ENCODE results near the gene SLC4A7.

SLC4A7 gene

DNA sequence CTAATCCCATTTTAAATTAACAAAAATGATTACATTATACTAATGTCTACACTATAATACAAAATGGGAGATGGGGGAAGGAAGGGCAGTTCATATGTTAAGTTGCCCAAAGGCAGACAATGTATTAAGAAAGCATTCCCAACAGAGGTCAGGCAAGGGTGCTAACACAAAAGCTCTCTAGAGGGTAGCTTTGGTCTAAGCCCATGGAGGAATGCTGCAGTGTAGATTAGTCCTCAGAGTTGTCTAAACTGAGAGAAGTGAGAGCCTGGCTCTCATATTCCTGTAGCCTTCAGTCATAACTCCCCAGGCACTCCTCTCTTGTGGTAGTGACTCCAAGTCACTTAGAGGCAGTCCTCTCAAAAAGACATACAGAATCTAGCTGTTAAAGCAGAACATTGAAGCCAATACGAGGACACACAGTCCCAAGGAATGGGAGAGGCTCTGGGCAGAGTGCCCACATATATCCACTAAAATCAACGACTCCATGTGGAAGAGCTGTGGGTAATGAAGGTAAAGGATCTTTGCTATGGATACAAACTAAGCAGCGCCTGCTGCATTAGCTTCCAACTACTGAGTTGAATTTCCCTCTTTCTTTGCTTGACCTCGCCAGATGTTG lies 129.5 kb downstream of the SLC4A7 start:
- TF ChIP-seq, protein P1, sequence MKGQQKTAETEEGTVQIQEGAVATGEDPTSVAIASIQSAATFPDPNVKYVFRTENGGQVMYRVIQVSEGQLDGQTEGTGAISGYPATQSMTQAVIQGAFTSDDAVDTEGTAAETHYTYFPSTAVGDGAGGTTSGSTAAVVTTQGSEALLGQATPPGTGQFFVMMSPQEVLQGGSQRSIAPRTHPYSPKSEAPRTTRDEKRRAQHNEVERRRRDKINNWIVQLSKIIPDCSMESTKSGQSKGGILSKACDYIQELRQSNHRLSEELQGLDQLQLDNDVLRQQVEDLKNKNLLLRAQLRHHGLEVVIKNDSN (IDR thresholded peaks at IDR 0.05) = no peak
- TF ChIP-seq CEBPB (IDR thresholded peaks at IDR 0.05) (no peak), ZBTB7A (IDR thresholded peaks at IDR 0.05; ENCODE audit: low read depth) (no peak), EGR1 (IDR thresholded peaks at IDR 0.05) (no peak)

DNA sequence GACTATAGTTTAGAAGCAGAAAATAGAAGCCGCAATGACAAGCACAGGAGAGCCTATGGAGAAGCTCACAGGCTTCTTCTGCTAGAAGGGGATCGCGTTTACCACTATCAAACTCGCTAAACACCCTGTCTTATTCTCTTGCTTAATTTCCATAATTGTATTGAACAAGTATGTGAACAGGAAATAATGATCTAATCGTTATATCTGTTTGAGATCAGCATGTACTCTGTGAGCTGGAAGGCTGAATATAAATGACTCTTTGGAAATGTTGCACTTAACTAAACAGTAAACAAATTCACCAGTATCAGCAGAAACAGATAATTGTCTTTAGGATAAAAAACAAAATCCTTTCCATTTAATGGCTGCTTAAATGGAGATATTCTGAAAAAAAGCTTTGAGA lies 130.0 kb downstream of the SLC4A7 start:
- TF ChIP-seq NFIC (IDR thresholded peaks at IDR 0.05) (no peak), EP300 (IDR thresholded peaks at IDR 0.05; ENCODE audit: borderline replicate concordance) (no peak), TAF1 (IDR thresholded peaks at IDR 0.05; ENCODE audit: low read depth) (no peak), ZBTB7A (IDR thresholded peaks at IDR 0.05; ENCODE audit: low read depth) (no peak), YY1 (IDR thresholded peaks at IDR 0.05; ENCODE audit: low read depth) (no peak), EGR1 (IDR thresholded peaks at IDR 0.05) (no peak)
- TF ChIP-seq, protein P2, sequence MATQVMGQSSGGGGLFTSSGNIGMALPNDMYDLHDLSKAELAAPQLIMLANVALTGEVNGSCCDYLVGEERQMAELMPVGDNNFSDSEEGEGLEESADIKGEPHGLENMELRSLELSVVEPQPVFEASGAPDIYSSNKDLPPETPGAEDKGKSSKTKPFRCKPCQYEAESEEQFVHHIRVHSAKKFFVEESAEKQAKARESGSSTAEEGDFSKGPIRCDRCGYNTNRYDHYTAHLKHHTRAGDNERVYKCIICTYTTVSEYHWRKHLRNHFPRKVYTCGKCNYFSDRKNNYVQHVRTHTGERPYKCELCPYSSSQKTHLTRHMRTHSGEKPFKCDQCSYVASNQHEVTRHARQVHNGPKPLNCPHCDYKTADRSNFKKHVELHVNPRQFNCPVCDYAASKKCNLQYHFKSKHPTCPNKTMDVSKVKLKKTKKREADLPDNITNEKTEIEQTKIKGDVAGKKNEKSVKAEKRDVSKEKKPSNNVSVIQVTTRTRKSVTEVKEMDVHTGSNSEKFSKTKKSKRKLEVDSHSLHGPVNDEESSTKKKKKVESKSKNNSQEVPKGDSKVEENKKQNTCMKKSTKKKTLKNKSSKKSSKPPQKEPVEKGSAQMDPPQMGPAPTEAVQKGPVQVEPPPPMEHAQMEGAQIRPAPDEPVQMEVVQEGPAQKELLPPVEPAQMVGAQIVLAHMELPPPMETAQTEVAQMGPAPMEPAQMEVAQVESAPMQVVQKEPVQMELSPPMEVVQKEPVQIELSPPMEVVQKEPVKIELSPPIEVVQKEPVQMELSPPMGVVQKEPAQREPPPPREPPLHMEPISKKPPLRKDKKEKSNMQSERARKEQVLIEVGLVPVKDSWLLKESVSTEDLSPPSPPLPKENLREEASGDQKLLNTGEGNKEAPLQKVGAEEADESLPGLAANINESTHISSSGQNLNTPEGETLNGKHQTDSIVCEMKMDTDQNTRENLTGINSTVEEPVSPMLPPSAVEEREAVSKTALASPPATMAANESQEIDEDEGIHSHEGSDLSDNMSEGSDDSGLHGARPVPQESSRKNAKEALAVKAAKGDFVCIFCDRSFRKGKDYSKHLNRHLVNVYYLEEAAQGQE (IDR thresholded peaks at IDR 0.05; ENCODE audit: low read depth) = no peak

DNA sequence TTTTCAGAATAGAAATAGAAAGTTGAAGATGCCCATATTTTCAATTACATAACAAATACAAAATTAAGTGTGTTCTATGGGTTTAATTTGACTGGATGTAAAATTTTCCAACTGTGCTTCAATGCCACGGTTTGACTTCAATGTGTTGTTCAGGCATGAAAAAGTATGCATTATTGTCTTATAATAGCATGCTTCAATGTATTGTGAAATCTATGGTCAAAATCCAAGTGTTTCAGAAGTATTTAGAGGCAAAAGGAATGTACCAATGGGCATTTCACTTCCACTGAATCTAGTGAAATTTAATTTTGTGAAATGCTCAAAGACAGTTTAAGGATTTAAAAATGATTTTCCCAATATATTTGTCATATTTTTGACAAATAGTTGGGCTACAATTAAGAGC lies 131.0 kb downstream of the SLC4A7 start:
- TF ChIP-seq TEAD4 (IDR thresholded peaks at IDR 0.05) (no peak), EP300 (IDR thresholded peaks at IDR 0.05; ENCODE audit: borderline replicate concordance) (no peak), ZBTB7A (IDR thresholded peaks at IDR 0.05; ENCODE audit: low read depth) (no peak), TCF12 (IDR thresholded peaks at IDR 0.05; ENCODE audit: low read depth) (no peak)

DNA sequence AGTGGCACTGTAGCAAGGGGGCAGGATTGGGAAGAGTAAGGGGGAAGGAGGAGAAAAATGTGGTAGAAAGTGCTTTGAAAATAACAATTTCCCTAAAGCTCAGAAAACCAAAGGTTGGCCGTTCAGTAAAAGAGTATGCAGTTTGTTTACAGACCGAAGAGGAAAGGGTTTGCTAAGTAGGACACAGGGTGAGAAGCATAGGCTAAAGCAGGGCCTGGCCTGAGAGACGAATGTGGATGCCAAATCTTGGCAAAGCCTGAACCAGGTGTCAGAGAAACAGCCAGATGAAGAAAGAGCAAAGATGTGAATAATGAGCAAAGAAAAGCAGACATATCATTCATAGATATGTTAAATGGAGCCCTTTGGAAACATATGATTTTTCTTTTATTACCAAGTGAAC lies 132.1 kb downstream of the SLC4A7 start:
- TF ChIP-seq, protein P1 (IDR thresholded peaks at IDR 0.05) = no peak

DNA sequence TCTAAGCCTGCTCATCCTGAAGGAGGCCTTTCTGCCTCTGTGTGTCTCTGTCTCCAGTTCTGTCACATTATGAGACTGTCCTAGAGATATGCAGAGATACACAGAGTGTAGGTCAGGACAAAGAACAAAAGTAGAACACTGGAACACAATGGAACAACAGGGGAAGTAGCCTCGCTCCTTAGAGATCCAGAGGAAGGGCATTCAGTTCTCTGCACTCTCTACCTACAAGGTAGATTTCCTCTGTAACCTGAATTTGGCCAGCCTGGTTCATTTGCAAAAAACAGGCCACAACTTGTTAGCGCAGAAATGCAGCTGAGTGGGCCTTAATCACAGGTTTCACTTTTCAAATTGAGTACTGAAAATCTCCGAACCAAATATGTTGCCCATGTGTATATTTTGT lies 134.4 kb downstream of the SLC4A7 start:
- TF ChIP-seq EGR1 (IDR thresholded peaks at IDR 0.05) (no peak), EP300 (IDR thresholded peaks at IDR 0.05; ENCODE audit: borderline replicate concordance) (no peak), ZBTB7A (IDR thresholded peaks at IDR 0.05; ENCODE audit: low read depth) (no peak), CREB1 (IDR thresholded peaks at IDR 0.05; ENCODE audit: low read depth) (no peak), FOXM1 (IDR thresholded peaks at IDR 0.05; ENCODE audit: borderline replicate concordance, low read depth) (no peak), CEBPB (IDR thresholded peaks at IDR 0.05) (no peak), NFIC (IDR thresholded peaks at IDR 0.05) (no peak), YY1 (IDR thresholded peaks at IDR 0.05; ENCODE audit: low read depth) (no peak), RAD21 (IDR thresholded peaks at IDR 0.05; ENCODE audit: low read depth) (no peak)
- TF ChIP-seq, protein P3, sequence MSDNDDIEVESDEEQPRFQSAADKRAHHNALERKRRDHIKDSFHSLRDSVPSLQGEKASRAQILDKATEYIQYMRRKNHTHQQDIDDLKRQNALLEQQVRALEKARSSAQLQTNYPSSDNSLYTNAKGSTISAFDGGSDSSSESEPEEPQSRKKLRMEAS (IDR thresholded peaks at IDR 0.05) = no peak
- TF ChIP-seq, protein P1 (IDR thresholded peaks at IDR 0.05) = no peak
- TF ChIP-seq, protein P2 (IDR thresholded peaks at IDR 0.05; ENCODE audit: low read depth) = no peak

DNA sequence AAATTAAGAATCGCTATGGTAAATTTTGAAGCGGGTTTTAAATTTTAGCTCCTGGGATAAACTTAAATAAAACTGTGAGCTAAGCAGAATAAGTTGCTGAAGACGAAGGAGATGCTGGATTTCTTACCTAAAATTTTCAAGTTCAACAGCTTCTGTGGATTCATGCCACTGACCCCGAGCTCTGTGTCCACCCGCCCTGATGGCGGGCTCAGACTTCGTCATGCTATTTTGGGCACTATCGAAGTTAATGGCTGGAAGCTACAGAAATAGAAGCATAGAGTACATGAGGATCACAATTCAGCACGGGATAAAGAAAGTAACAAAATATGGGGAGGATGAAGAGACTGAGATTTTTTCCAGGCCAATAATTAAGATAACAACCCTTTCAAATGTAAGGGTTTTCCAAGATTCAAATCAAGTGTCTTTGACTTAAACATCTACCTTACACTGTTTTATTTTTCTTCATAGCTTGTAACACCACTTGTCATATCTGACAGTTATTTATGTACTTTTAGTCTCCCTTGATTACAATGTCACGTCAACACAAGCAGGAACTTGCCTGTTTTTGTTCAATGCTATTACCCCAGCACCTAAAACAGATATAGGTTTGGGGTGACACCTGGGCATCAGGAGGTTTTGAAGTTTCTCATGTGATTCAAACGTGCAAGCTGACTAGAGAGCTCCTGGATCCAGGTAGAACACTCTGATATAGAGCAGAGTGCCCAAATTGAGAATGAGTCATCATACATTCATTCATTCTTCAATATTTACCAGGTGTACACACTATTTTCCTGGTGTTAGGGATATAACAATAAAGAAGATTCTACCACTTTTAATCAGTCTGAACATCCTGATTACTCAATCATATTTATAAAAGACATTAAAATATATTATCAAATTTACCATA lies 138.0 kb downstream of the SLC4A7 start:
- TF ChIP-seq, protein P3 (IDR thresholded peaks at IDR 0.05) = no peak
- no peak for TF ChIP-seq EP300 (IDR thresholded peaks at IDR 0.05; ENCODE audit: borderline replicate concordance)
- no peak for TF ChIP-seq CEBPB (IDR thresholded peaks at IDR 0.05)
- TF ChIP-seq FOXM1 (IDR thresholded peaks at IDR 0.05; ENCODE audit: borderline replicate concordance, low read depth) = no peak
- no peak for TF ChIP-seq NFIC (IDR thresholded peaks at IDR 0.05)
- TF ChIP-seq RAD21 (IDR thresholded peaks at IDR 0.05; ENCODE audit: low read depth) = no peak
- no peak for TF ChIP-seq YY1 (IDR thresholded peaks at IDR 0.05; ENCODE audit: low read depth)
- TF ChIP-seq ZBTB7A (IDR thresholded peaks at IDR 0.05; ENCODE audit: low read depth) = no peak
- TF ChIP-seq TAF1 (IDR thresholded peaks at IDR 0.05; ENCODE audit: low read depth) = no peak
- TF ChIP-seq TCF12 (IDR thresholded peaks at IDR 0.05; ENCODE audit: low read depth) = no peak
- no peak for TF ChIP-seq EGR1 (IDR thresholded peaks at IDR 0.05)
- TF ChIP-seq CREB1 (IDR thresholded peaks at IDR 0.05; ENCODE audit: low read depth) = no peak
- TF ChIP-seq, protein P2 (IDR thresholded peaks at IDR 0.05; ENCODE audit: low read depth) = no peak

All from Ishikawa (cell line).